SJCRH30 (cell line): Measurements from ENCODE around the gene LY6G6D. TPM values are rescaled to one million over a fixed set of nuclear protein-coding genes. Genes with fewer than 3 reads are reported as not detected.

Experiments used
- DNase-seq, 2 experiments: peaks; one replicate each; pipeline ENCODE4 v3.0.0-alpha.2; 2015 to 2020
- H3K27ac ChIP-seq: fragments of 250-450 bp; sonication (Bioruptor Pico); 2 replicates; pipeline ENCODE4 v1.5.1; 2020; ENCODE audit warnings: mild to moderate bottlenecking, moderate library complexity
- H3K27me3 ChIP-seq: fragments of 250-450 bp; sonication (Bioruptor Pico); 2 replicates; pipeline ENCODE4 v1.5.1; 2020; ENCODE audit warnings: mild to moderate bottlenecking, moderate library complexity
- H3K36me3 ChIP-seq: fragments of 250-450 bp; sonication (Bioruptor Pico); 2 replicates; pipeline ENCODE4 v1.5.1; 2020; ENCODE audit warnings: mild to moderate bottlenecking, moderate library complexity
- H3K4me1 ChIP-seq: fragments of 250-450 bp; sonication (Bioruptor Pico); 2 replicates; pipeline ENCODE4 v1.5.1; 2020; ENCODE audit warnings: mild to moderate bottlenecking, moderate library complexity
- H3K4me3 ChIP-seq: fragments of 250-450 bp; sonication (Bioruptor Pico); 2 replicates; pipeline ENCODE4 v1.5.1; 2020; ENCODE audit warnings: mild to moderate bottlenecking, moderate library complexity
- H3K9me3 ChIP-seq: fragments of 250-450 bp; sonication (Bioruptor Pico); replicated peaks from 2 replicates; pipeline ENCODE4 v1.5.1; 2020; ENCODE audit warnings: mild to moderate bottlenecking, moderate library complexity
- total RNA-seq: library from RNA; depleted of rRNA; stranded (reverse); fragments of >200 nt; shearing (Covaris generic); gene quantifications from 2 replicates; pipeline ENCODE4 v1.2.3, GENCODE V29; 2014

The LY6G6D gene
- total RNA-seq, 1 experiment from 2014 or later = not detected

DNA sequence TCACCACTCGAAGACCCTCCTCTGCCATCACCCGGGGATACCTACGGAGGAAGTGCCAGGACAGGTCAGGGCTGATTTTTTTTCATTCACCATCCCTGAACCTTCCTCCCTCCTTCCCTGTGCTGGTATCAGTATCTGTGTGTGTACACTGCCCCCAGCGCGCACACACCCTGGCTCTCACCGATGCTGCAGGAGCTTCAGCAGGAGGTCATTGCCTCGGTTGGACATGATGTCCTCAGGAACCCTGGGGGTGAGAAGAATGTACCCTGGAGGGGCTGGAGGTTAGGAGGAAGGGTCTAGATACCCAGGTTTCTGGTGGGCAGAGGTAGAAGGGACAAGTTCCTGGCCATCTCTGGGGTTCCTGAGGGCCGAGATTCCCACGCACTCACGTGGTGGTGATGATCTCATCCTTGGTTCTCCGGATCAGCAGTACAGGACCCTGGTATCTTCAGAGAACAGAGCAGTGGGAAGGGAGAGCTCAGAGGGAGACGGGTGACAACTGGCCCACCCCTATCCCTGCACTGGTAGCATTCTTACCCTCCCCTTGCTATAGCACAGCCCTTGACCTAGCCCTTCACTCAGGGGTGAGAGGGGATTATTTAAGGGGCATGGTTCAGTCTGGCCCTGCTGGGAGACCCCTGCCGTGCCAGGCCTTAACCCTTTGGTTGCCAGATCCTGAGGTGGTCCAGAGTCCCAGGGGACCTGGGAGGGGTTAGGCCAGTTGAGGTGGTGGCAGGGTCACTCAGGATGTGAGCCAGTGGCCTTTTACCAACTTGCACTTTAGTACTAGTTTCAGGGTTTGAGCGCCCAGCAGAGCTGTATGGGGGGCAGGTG lies 27.1 kb upstream of the LY6G6D start:
- Histone ChIP-seq H3K4me1 (peaks cover 17% of the 10 kb centered on the region), H3K36me3 (peaks cover 7% of the 10 kb centered on the region), H3K9me3 (no peaks in the 10 kb centered on the region), H3K27me3 (no peaks in the 10 kb centered on the region), H3K27ac (peak overlapping the region; percentile 39), H3K4me3 (no peak overlapping the region)
- DNase-seq = no peak

DNA sequence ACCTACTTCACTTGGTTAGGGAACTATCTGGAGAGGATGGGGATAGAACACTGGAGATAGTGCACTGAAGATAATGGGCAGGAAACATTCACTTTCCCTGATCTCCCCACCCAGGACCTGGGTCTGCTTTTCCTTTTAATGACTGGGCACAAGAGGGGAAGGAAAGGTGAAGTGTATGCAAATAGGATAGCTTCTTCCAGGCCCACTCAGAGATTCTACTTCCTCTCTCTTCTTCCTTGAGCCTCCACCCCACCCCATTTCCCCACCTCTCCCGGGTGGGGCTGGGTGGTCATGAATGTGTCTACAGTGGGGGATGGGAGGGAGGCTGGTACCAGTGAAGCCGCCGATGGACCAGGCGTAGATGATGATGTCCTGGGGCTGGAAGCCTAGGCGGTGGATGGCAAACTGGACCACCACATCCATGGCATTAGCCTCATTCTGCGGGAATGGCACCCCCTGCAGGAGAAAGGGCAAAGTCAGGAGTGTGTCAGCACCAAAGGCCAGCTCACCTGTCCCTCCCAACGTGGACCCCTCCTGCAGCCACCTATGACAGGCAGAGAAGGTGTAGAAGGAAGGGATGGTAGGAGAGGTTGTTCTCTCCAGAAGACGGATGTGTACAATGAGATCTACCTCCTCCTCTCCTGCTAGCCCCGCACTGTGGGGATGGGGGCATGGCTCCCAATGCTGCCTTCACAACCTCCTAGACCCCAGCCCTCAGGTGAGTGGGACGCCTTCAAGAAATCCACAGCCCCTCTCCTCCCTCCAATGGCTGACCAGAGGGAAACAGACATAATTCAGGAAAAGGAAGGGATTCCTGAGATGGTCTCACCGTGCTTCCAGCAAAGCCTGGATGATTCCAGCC lies 25.7 kb upstream of the LY6G6D start:
- H3K9me3 ChIP-seq = no peaks in the 10 kb centered on the region
- H3K27ac ChIP-seq = no peak overlapping the region
- no peak overlapping the region for H3K4me3 ChIP-seq
- no peak for DNase-seq
- peaks cover 10% of the 10 kb centered on the region for H3K4me1 ChIP-seq
- peaks cover 7% of the 10 kb centered on the region for H3K36me3 ChIP-seq
- H3K27me3 ChIP-seq = no peaks in the 10 kb centered on the region

DNA sequence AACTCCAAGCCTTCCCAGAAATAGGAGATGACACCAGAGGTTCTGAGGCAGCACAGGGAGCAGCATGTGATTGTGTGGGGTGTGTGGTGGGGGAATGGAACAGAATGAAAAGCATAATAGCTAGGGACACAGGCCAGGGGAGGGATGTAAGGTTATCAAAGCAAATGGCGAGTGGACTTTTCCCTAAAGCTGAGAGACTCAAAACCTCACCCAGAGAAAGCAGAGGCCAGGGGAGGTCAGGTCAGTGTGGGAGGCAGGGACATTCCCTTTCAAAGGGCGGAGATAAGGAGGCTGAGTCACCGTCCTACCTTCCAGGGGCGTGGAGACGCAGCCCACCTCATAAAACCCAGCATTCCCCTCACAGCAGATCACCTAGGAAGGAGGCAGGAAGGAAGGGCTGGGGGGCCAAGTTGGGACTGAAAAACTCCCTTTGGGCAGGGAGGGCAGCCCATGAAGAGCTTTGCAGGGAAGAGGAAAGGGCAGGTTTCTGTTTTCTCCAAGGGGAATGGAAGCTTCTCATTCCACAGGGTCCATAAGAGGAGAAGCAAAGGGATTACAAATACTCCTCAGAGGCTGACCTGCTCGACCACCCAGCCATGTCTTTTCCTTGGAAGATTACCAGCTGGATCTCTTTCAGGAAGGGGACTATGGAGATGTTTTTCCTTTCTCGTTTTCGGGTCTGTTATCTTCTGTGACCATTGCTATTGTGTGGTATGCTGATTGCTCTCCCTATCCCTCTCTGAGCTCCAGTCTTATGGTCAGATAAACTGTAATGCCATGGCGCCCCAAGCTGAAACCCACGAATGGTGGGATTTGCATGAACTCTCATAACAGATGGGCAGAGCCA lies 24.7 kb upstream of the LY6G6D start:
- H3K36me3 ChIP-seq = peaks cover 7% of the 10 kb centered on the region
- no peak for DNase-seq

DNA sequence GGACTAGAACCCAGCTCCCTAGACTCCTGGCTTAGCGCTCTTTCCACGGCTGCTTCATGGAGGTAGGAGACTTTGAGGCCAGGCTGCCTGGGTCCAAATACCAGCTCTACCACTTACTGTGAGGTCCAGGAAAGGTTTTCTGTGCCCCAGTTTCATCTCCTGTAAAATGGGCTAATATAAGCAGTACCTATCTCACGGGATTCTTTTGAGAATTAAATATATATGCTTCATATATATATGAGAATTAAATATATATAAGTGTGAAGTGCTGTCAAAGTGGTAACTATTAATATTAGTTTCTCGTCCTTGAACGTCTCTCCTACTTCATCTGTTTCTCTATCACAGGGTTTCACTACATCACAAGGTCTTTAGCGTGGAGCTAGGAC lies 24.1 kb upstream of the LY6G6D start:
- Histone ChIP-seq H3K4me3 (no peak overlapping the region), H3K9me3 (no peaks in the 10 kb centered on the region), H3K36me3 (peaks cover 7% of the 10 kb centered on the region), H3K27ac (no peak overlapping the region), H3K4me1 (peaks cover 10% of the 10 kb centered on the region), H3K27me3 (no peaks in the 10 kb centered on the region)
- no peak for DNase-seq

More for the DNA sequence above, 24.7 kb upstream of the LY6G6D start:
- H3K27me3 ChIP-seq = no peaks in the 10 kb centered on the region
- H3K9me3 ChIP-seq = no peaks in the 10 kb centered on the region
- H3K4me1 ChIP-seq = peaks cover 10% of the 10 kb centered on the region
- no peak overlapping the region for H3K27ac ChIP-seq
- no peak overlapping the region for H3K4me3 ChIP-seq

DNA sequence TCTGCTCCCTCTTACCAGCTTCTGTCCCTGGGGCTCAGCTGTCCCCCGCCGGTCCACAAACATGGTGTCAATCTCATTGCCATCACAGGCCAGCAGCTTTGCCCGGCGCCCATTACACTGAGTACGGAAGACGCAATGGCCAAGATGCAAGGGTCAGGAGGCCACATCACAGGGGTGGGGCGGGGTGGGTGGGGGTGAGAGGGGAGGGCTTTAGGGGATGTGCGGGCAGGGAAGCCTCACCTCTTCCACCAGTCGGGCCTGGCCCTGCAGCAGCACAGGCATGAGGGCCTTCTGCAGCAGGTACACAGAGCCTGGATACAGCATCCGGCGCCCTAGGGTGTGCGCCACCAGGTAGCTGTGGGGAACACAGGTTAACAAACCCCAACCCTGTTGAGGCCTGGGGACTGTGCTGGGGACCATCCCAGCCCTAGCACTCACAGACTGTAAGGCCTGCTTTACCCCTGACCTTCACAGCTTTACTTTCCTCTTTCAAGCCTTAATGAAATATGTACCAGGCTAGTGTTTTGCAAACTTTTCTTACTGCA lies 23.5 kb upstream of the LY6G6D start:
- Histone ChIP-seq H3K36me3 (peaks cover 7% of the 10 kb centered on the region), H3K4me3 (no peak overlapping the region), H3K9me3 (no peaks in the 10 kb centered on the region), H3K27ac (no peak overlapping the region), H3K4me1 (peaks cover 10% of the 10 kb centered on the region), H3K27me3 (no peaks in the 10 kb centered on the region)
- DNase-seq = no peak

DNA sequence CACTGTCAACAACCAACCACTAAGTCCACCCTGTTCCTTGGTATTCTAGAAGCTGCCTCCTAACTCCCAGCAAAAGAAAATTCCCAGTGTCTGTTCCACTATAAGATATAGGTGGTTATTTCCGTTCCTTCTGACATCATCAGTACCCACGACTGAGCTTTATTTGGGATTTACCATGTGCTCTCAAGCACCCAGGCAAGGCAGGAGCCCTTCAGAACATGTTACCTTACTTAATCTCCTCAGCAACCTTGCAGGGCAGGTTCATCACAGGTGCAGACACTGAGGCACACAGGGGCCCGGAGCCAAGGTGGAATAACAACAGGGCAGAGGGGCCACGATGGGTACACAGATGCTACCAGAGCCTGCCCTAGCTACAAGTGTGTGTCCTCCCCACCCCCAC lies 22.8 kb upstream of the LY6G6D start:
- Histone ChIP-seq H3K27me3 (no peaks in the 10 kb centered on the region), H3K27ac (no peak overlapping the region), H3K4me1 (peaks cover 5% of the 10 kb centered on the region), H3K36me3 (peaks cover 3% of the 10 kb centered on the region), H3K9me3 (no peaks in the 10 kb centered on the region), H3K4me3 (no peak overlapping the region)
- DNase-seq = no peak

DNA sequence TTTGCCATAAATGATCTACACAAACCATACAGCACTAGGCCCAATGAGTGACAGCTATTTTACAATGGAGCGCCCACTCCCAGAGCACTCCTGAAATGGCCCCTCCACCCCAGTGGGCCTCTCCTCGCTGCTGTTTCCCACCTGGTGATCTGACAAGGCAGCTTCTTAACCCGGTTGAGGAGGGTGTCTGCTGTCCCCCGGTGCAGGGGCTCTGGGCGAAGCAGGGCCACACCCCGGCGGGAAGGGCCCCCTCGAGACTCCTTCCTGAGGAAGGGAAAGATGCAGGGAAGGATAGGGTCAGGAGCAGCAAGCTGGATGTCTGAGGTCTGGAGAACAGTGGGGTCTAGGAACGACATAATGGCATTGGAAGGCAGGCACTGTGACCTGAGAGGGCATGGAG lies 22.3 kb upstream of the LY6G6D start:
- no peak overlapping the region for H3K4me3 ChIP-seq
- peaks cover under 1% of the 10 kb centered on the region; the same call in 1 of the 2 replicates for H3K4me1 ChIP-seq
- H3K9me3 ChIP-seq = no peaks in the 10 kb centered on the region
- H3K36me3 ChIP-seq = peaks cover 3% of the 10 kb centered on the region
- no peaks in the 10 kb centered on the region for H3K27me3 ChIP-seq
- no peak for DNase-seq
- no peak overlapping the region for H3K27ac ChIP-seq

DNA sequence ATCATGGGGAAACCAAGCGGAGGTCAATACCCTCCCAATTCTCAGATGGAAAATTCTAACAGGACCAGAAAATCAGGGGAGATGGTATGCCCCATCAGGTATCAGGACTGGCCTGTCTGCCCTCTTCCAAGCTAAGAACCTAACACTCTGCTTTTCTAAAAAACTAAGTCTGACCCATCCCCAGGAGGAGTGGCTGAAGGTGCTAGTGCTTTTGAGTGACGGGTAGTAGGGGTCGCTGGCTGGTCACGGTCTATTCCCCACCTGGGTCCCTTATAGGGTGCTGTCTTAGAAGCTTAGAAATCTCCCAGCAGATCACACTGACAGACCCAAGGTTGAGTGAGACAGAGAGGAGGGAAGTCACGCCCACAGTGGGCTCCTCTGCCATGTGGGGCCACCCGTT lies 21.6 kb upstream of the LY6G6D start:
- no peak for DNase-seq
- Histone ChIP-seq H3K4me3 (no peak overlapping the region), H3K4me1 (no peaks in the 10 kb centered on the region), H3K36me3 (peaks cover 3% of the 10 kb centered on the region), H3K9me3 (no peaks in the 10 kb centered on the region), H3K27ac (no peak overlapping the region), H3K27me3 (no peaks in the 10 kb centered on the region)

DNA sequence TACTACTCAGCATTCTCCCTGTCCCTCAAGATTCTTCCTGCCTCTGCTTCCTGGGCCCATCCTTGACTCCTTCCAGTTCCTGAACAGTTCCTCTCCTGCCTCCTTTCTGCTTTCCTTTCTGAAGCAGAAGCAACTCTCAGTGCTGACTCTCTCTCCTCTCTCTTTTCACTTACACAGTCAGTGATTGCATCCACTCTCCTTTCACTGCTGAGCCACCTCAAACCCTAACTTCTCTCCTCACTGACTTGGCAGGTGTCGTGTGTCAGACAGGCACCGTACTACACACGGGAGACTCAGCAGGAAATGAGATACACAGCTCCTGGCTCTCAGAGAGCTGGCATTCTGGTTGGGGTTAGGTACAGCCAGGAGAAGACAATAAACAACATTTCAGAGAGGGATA lies 17.6 kb upstream of the LY6G6D start:
- Histone ChIP-seq H3K27ac (no peak overlapping the region), H3K4me3 (no peak overlapping the region), H3K4me1 (peaks cover 10% of the 10 kb centered on the region), H3K9me3 (no peaks in the 10 kb centered on the region), H3K36me3 (no peaks in the 10 kb centered on the region; the same call in 1 of the 2 replicates), H3K27me3 (no peaks in the 10 kb centered on the region)
- no peak for DNase-seq

DNA sequence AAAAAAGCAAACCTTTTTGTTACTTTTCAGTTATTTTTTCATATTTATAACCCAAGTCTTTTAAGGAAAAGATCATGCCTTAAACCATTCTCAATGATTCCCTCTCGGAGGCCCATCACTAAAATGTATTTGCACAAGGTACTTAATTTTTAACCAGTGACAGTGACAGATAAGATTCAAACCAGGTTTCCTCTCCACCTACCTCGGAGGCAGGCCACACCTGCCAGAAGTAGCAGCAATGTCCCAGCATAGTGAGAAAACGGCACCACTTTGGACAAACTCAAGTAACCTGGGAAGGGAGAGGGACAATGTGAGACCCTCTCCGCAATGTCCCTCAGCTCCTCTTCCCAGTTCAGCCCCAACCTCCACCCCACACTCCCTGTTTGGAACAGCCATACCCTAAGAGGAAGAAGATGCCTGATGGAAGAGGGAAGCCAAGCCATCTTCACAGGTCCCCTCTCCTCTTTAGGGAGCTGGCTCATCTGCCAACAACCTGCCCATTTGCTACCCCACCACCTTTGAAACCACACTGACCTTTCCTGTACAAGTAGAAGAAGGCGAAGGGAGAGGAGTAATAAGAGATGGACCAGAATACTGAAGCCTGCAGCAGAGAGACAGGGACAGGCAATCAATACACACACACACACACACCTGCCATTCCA lies 14.3 kb upstream of the LY6G6D start:
- Histone ChIP-seq H3K9me3 (no peaks in the 10 kb centered on the region), H3K27me3 (no peaks in the 10 kb centered on the region), H3K27ac (no peak overlapping the region), H3K4me3 (no peak overlapping the region), H3K4me1 (peaks cover 10% of the 10 kb centered on the region), H3K36me3 (no peaks in the 10 kb centered on the region)
- DNase-seq = no peak

DNA sequence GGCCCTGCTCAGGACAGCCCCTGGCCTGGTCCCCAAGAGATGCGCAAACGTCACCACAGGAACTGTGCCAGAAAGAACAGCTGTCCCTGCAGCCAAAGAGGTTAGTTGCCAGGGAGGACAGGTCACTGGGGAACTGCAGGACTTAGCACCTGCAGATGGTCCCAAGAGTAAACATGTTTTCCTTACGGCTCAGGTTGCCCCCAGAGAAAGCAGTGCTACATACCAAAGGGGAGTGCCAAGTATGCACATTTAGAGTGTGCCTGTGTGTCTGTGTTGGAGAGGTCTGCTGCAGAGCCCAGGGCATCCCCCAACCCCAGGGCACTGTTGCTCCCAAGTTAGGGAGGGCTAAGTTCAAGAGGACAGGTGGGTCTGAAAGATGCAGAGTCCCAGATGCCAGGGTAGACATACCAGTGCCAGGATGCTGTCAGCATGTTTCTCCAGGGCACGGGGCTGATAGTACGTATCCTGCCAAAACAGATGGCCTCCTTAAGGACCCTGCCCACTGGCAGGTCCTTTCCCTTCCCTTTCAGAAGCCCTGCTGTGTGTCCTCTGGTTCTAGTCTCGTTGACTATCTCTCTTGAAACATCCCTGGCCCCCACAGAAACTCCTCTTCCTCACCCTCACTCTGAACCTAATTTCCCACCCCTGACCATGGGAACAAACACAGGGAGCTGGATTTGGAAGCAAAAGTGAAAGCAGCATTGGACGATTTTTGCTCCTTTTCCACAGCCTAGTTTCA lies 13.3 kb upstream of the LY6G6D start:
- H3K36me3 ChIP-seq = no peaks in the 10 kb centered on the region
- H3K4me1 ChIP-seq = peaks cover 10% of the 10 kb centered on the region
- peak; percentile 48 to 54 for DNase-seq
- H3K4me3 ChIP-seq = peak overlapping the region; percentile 79
- no peaks in the 10 kb centered on the region for H3K9me3 ChIP-seq
- no peak overlapping the region for H3K27ac ChIP-seq
- H3K27me3 ChIP-seq = no peaks in the 10 kb centered on the region

DNA sequence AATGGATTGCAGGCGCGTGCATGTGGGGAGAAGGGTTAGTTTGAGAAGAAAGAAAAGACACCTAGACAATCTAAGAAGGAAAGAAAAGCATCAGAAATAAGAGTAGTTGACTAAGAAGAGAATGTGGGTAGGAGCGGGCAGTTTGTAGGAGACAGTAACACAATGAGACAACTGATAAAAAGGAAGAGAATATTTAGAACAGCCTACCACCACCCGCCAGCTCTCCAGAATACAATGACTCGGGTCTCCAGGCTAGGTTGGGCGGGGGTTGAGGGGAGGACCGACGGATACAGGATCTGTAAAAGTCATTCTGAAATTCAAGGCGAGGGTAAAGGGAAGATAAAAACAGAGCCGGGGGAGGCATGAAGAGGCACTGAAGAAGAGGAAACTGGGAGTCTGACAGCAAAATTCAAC lies 12.7 kb upstream of the LY6G6D start:
- no peak for DNase-seq
- Histone ChIP-seq H3K27me3 (no peaks in the 10 kb centered on the region), H3K36me3 (no peaks in the 10 kb centered on the region)

More for the DNA sequence above, 12.7 kb upstream of the LY6G6D start:
- H3K9me3 ChIP-seq = no peaks in the 10 kb centered on the region
- peak overlapping the region; percentile 79 for H3K4me3 ChIP-seq
- peaks cover 10% of the 10 kb centered on the region for H3K4me1 ChIP-seq
- H3K27ac ChIP-seq = peak overlapping the region; percentile 68
